ENCODE data around the gene GINS3. TPM values are rescaled to one million over a fixed set of nuclear protein-coding genes. Genes with fewer than 3 reads are reported as not detected.
"Not testable (repeated sequence)": the region's sequence is repeated elsewhere in the genome, so short reads cannot be mapped to it uniquely, and the experiment has no call there.

The GINS3 gene
- total and polyA plus RNA-seq, 10 donors = 3.3 to 9.4 (median 6.5) TPM

- no peak for DNase-seq
- H3K4me1 ChIP-seq = peaks cover 0 to 4% (median under 1%) of the 10 kb centered on the region in 6 donors
- H3K36me3 ChIP-seq = peaks cover 0 to 21% (median 0%) of the 10 kb centered on the region in 6 donors
- 86 to 96% (median 88%) methylated on average over 1 of the region's 1 CpG for WGBS, 5 donors
- H3K9me3 ChIP-seq = no peaks in the 10 kb centered on the region
- TF ChIP-seq POLR2AphosphoS5 (IDR thresholded peaks at IDR 0.05) = no peak
- no peak for TF ChIP-seq CTCF (IDR thresholded peaks at IDR 0.05 in 8 of 11, conservative IDR thresholded peaks at IDR 0.05 in 3 of 11)
- no peak for TF ChIP-seq POLR2A (IDR thresholded peaks at IDR 0.05)
- H3K27me3 ChIP-seq (replicated peaks in 1 of 7) = no peaks in the 10 kb centered on the region
- H3K27ac ChIP-seq = no peak overlapping the region
- intact Hi-C loops (cut with DNase I; ENCODE audit: low total_unique reads) = no loop called here
- no peak overlapping the region for H3K4me3 ChIP-seq
Observed at GRCh38 chr16:58399718-58400633, 7.7 kb downstream of the GINS3 start.

GRCh38 chr16:58401305-58401704 is 9.0 kb downstream of the GINS3 start:
- H3K36me3 ChIP-seq = peaks cover 0 to 25% (median 0%) of the 10 kb centered on the region in 6 donors
- H3K9me3 ChIP-seq; DNase-seq; H3K27ac ChIP-seq; intact Hi-C loops (cut with DNase I; ENCODE audit: low total_unique reads); H3K27me3 ChIP-seq (replicated peaks in 1 of 7); H3K4me3 ChIP-seq: not testable (repeated sequence)
- H3K4me1 ChIP-seq = peaks cover 0 to 12% (median 4%) of the 10 kb centered on the region in 6 donors
- WGBS, 5 donors = 94 to 100% (median 95%) methylated on average over 3 of the region's 3 CpGs

GRCh38 chr16:58402796-58403195 is 10.5 kb downstream of the GINS3 start:
- H3K9me3 ChIP-seq = no peaks in the 10 kb centered on the region
- no peak overlapping the region for H3K27ac ChIP-seq
- no peak for DNase-seq
- no peak for TF ChIP-seq CTCF (IDR thresholded peaks at IDR 0.05 in 8 of 11, conservative IDR thresholded peaks at IDR 0.05 in 3 of 11)
- TF ChIP-seq POLR2AphosphoS5 (IDR thresholded peaks at IDR 0.05) = no peak
- no peak for TF ChIP-seq POLR2A (IDR thresholded peaks at IDR 0.05)
- peaks cover 0 to 12% (median 4%) of the 10 kb centered on the region in 6 donors for H3K4me1 ChIP-seq
- no peak overlapping the region for H3K4me3 ChIP-seq
- no peaks in the 10 kb centered on the region for H3K27me3 ChIP-seq (replicated peaks in 1 of 7)
- intact Hi-C loops (cut with DNase I; ENCODE audit: low total_unique reads) = no loop called here
- 75 to 93% (median 88%) methylated on average over 7 of the region's 7 CpGs for WGBS, 5 donors
- H3K36me3 ChIP-seq = peaks cover 0 to 25% (median 0%) of the 10 kb centered on the region in 6 donors

- Histone ChIP-seq H3K9me3 (no peaks in the 10 kb centered on the region), H3K27me3 (replicated peaks in 1 of 7) (no peaks in the 10 kb centered on the region), H3K36me3 (peaks cover 0 to 9% (median 0%) of the 10 kb centered on the region in 6 donors), H3K4me1 (peaks cover 0 to 14% (median 5%) of the 10 kb centered on the region in 6 donors), H3K4me3 (no peak overlapping the region), H3K27ac (peak overlapping the region in 1 of 8 donors; percentile 13)
- TF ChIP-seq CTCF (IDR thresholded peaks at IDR 0.05 in 8 of 11, conservative IDR thresholded peaks at IDR 0.05 in 3 of 11) = no peak
- no peak for TF ChIP-seq POLR2A (IDR thresholded peaks at IDR 0.05)
- no peak for TF ChIP-seq POLR2AphosphoS5 (IDR thresholded peaks at IDR 0.05)
- intact Hi-C loops (cut with DNase I; ENCODE audit: low total_unique reads) = no loop called here
- 75 to 90% (median 78%) methylated on average over 6 of the region's 6 CpGs for WGBS, 5 donors
- DNase-seq = no peak
Observed at GRCh38 chr16:58409316-58409973, 17.2 kb downstream of the GINS3 start.

Measured in spleen (tissue), 11 donors.